AG04449 (cell line): ENCODE measurements around the gene FAM24B.

Experiments used
- CTCF ChIA-PET: fragments of 350-600 bp; formaldehyde crosslinking; extraction: SDS; loops from one replicate; lab custom pipeline; 2021; ENCODE audit warnings: antibody characterized with exemption; lab: Yijun Ruan, JAX
- POLR2A ChIA-PET: fragments of 400-600, 350-600 bp; formaldehyde crosslinking; extraction: SDS; loops from one replicate; lab custom pipeline; 2020; ENCODE audit warnings: antibody characterized with exemption, inconsistent platforms; lab: Yijun Ruan, JAX
- DNase-seq: peaks from one replicate; pipeline ENCODE4 v3.0.0-alpha.2; 2010; ENCODE audit warnings: low read depth, low spot score
- H3K4me3 ChIP-seq: 2 replicates; pipeline ENCODE4 v1.5.1; 2011; ENCODE audit warnings: low read depth, mild to moderate bottlenecking, control low read depth, low read length
- CTCF ChIP-seq: IDR thresholded peaks from one replicate; pipeline ENCODE4 v1.5.1; 2011; ENCODE audit warnings: mild to moderate bottlenecking, moderate library complexity, low read length, control low read depth, inconsistent platforms; ENCODE audit not compliant: insufficient read depth; ENCODE audit errors: missing control alignments

The FAM24B gene

GRCh38 chr10:122850705-122851640 is 28.4 kb downstream of the FAM24B start:
- DNase-seq = no peak
- POLR2A ChIA-PET = no interaction called here
- CTCF ChIA-PET = interaction anchor here (1.0 kb wide), 1 partner anchor 12 kb away, joined by 3 read pairs; no protein-coding TSS in a partner anchor
- TF ChIP-seq CTCF = no peak
- H3K4me3 ChIP-seq = no peak overlapping the region

GRCh38 chr10:122849900-122850605 is 29.3 kb downstream of the FAM24B start:
- TF ChIP-seq CTCF = no peak
- CTCF ChIA-PET = no interaction called here
- DNase-seq = no peak
- POLR2A ChIA-PET = no interaction called here
- no peak overlapping the region for H3K4me3 ChIP-seq

- ChIA-PET POLR2A (no interaction called here), CTCF (no interaction called here)
- H3K4me3 ChIP-seq = no peak overlapping the region
- DNase-seq = no peak
- no peak for TF ChIP-seq CTCF
Observed at GRCh38 chr10:122849090-122849489, 30.3 kb downstream of the FAM24B start.

GRCh38 chr10:122847782-122848604 is 31.4 kb downstream of the FAM24B start:
- ChIA-PET POLR2A (no interaction called here), CTCF (no interaction called here)
- H3K4me3 ChIP-seq = no peak overlapping the region
- no peak for DNase-seq
- no peak for TF ChIP-seq CTCF

- POLR2A ChIA-PET = no interaction called here
- no peak within 1 kb of the TSS for H3K4me3 ChIP-seq
- no peak for TF ChIP-seq CTCF
- DNase-seq = no peak
- CTCF ChIA-PET = no interaction called here
Observed at GRCh38 chr10:122845783-122846332, 33.5 kb downstream of the FAM24B start, which contains the start of gene CUZD1. Gene CUZD1 (minus strand): TSS chr10:122845857. CDS start chr10:122845843, 14 bp downstream.
